ENCODE measurements around the gene EMC1.
"Not testable (repeated sequence)": the region's sequence is repeated elsewhere in the genome, so short reads cannot be mapped to it uniquely, and the experiment has no call there.

The EMC1 gene

DNA sequence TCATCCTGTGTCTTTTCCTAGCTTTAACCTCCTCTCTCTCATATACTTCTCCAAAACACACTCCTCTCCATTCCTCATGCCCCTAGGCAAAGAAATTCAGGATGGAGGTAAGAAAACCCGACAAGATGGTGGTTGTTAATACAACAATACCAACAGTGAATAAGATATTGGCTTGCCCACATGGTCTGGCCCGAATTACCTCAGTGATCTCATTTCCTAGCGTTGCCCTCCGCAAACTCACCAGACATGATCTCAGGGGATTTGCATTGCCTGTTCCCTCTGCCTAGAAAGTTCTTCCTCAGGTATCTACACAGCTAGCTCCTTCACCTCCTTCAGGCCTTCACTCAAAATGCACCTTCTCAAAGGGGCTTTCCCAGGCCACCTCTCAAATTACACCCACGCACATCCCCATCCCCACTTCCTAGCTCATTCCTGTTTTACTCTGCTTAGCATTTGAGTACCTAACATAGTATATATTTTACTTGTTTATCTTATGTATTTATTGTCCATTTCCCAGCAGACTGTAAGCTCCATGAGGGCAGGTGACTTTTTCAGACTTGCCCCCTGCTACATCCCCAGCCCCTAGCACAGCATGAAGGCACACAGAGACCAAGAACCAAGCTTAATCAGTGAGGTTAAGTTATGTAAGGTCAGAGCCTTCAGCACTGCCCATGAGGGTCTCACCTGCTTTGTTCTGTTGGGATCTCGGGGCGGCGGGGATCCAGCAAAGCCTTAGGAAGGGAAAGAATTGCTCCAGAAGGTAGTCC is 31.1 kb downstream of the EMC1 start:
- no peak for DNase-seq (ENCODE audit: low read depth in 2 of 3, low spot score in 2 of 3)

DNA sequence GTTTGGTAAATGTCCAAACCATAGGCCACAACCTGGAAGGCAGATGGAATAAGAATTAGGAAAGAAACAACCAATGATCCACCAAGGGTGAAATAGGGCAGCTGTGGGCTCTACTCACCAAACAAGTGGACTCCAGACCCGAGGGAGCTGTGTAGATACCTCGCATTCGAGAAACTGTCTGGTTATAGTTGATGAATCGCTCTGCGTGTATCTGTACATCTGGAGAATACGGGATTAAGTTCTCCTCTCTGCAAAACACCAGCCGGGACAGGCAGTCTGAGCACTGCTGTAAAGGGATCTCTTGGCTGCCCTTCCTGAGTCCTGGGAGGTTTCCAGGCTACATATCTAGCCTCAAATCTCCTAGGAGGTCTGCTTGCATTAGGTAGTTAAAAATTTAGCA is 31.9 kb downstream of the EMC1 start:
- no peak for DNase-seq (ENCODE audit: low read depth in 2 of 3, low spot score in 2 of 3)

GRCh38 chr1:19216585-19216984 is 34.7 kb downstream of the EMC1 start:
- not testable (repeated sequence) for DNase-seq (ENCODE audit: low read depth in 2 of 3, low spot score in 2 of 3)

GRCh38 chr1:19213580-19213979 is 37.7 kb downstream of the EMC1 start:
- no peak for DNase-seq (ENCODE audit: low read depth in 2 of 3, low spot score in 2 of 3)

DNA sequence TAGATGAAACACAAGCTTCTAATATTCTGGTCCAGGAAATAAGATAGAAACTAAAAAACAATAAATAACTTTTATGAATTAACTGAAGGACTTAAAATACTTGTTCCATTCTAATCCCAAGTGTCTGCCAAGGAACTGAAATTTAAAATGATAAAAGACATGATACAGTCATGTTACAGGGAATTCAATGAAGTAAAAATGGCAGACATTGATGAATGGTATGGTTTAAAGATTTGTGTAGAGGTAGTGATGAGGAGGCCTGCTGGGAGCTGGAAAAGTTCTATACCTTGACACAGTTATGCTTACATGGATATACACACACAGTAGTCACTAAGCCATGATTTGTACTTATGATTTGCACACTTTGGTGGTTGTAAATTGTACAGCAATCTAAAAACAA is 39.2 kb downstream of the EMC1 start:
- DNase-seq (ENCODE audit: low read depth in 2 of 3, low spot score in 2 of 3) = no peak

GRCh38 chr1:19210772-19211549 is 40.4 kb downstream of the EMC1 start:
- no peak for DNase-seq (ENCODE audit: low read depth in 2 of 3, low spot score in 2 of 3)

GRCh38 chr1:19209990-19210771 is 41.1 kb downstream of the EMC1 start, which contains the start of gene UBR4:
TSS of gene UBR4 (minus strand) at chr1:19210266. CDS start at chr1:19210248, 18 bp downstream.
- DNase-seq (ENCODE audit: low read depth in 2 of 3, low spot score in 2 of 3) = peak; percentile 95 to 98 (median 95)

- peak; percentile 38 to 67 (median 50) for DNase-seq (ENCODE audit: low read depth in 2 of 3, low spot score in 2 of 3)
These were observed 41.8 kb downstream of the EMC1 start for GRCh38 chr1:19209439-19209989.

DNA sequence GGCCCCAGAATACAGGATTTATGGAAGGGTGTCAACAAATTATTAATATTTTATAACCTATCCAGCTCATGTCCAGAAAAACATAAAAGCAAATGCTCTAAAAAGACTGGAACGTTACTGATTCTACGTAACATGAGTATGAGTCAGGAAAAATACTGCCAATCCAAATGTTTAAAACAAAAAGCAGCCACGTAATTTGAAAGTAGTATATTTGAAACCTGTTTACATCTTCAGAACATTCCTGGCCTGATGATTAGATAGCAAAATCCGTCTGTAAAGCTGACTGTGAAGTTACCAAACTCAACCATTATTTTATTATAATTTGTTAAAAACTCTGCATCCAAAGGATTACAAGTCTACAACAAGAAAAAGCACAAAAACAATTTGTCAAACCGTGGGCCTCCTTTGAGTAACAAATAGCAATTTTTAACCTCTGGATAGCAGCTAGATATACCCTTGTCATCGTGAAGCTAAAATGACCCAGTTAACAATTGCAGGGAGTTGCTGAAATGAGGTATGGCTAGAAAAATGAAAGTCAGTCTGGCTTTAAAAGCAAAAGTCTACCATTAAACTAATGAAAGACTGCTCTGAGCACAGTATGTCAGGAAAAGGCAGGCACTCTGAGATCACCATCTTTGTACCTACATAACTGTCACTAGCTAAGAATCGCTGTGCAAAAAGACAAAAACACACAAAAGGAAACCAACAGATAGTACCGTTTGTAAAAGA is 42.5 kb downstream of the EMC1 start:
- DNase-seq (ENCODE audit: low read depth in 2 of 3, low spot score in 2 of 3) = no peak

- no peak for DNase-seq (ENCODE audit: low read depth in 2 of 3, low spot score in 2 of 3)
These were observed 44.4 kb downstream of the EMC1 start for GRCh38 chr1:19206947-19207346.

DNA sequence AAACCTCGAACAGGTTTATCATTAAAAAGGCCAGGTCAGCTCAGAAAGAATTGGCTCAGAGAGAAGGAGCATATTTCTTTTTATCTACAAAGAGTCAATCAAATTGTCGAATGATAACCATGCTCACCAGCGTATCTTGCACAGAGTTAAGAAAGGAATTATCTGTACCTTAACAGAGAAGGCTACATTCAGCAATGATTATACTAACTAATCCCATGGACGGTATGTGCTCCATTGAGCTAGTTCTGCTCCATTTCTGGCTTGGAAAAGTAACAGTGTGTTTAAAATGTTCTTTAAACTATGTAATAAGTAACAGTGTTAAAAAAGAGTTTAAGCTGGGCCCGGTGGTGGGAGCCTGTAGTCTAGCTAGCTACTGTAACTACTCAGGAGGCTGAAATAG is 45.5 kb downstream of the EMC1 start:
- no peak for DNase-seq (ENCODE audit: low read depth in 2 of 3, low spot score in 2 of 3)

GRCh38 chr1:19205403-19205802 is 45.9 kb downstream of the EMC1 start:
- DNase-seq (ENCODE audit: low read depth in 2 of 3, low spot score in 2 of 3) = no peak

- no peak for DNase-seq (ENCODE audit: low read depth in 2 of 3, low spot score in 2 of 3)
These were observed 46.7 kb downstream of the EMC1 start for GRCh38 chr1:19204446-19205266.

DNA sequence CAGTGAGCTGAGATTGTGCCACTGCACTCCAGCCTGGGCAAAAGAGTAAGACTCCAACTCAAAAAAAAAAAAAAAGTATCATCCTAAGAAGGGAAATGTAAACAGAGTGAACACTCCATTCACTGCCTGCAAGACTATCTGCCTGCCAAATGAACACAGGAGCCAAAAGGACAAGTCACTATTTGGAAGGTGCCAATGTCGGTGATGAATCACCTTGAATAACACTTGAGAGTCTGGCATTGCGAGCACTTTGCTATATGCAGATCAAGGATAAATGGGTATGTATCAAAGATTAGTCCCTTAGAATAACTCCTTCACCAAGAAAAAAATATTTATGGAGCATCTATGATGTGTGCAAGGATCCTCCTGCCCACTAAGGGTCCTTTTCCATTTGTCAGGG is 47.9 kb downstream of the EMC1 start:
- DNase-seq (ENCODE audit: low read depth in 2 of 3, low spot score in 2 of 3) = no peak

- DNase-seq (ENCODE audit: low read depth in 2 of 3, low spot score in 2 of 3) = no peak
These were observed 48.9 kb downstream of the EMC1 start for GRCh38 chr1:19202396-19202795.

DNA sequence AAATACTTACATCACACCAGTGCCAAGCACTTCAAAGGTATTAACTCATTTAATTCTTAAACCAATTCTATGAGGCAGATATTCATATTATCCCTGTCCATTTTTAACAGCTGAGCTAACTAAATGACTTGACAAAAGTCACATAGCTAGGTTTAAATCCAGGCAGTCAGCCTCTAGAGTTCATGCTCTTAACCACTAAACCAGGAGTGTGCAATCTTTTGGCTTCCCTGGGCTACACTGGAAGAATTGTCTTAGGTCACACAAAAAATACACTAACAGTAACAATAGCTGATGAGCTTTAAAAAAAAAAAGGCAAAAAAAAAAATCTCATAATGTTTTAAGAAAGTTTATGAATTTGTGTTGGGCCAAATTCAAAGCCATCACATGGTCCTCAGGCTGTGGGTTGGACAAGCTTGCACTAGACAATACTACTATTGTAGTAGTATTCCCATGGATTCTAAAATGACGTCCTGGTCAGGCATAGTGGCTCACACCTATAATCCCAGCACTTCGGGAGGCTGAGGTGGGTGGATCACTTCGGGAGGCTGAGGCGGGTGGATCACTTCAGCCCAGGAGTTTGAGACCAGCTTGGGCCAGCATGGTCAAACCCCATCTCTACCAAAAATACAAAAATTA is 51.2 kb downstream of the EMC1 start:
- no peak for DNase-seq (ENCODE audit: low read depth in 2 of 3, low spot score in 2 of 3)

DNA sequence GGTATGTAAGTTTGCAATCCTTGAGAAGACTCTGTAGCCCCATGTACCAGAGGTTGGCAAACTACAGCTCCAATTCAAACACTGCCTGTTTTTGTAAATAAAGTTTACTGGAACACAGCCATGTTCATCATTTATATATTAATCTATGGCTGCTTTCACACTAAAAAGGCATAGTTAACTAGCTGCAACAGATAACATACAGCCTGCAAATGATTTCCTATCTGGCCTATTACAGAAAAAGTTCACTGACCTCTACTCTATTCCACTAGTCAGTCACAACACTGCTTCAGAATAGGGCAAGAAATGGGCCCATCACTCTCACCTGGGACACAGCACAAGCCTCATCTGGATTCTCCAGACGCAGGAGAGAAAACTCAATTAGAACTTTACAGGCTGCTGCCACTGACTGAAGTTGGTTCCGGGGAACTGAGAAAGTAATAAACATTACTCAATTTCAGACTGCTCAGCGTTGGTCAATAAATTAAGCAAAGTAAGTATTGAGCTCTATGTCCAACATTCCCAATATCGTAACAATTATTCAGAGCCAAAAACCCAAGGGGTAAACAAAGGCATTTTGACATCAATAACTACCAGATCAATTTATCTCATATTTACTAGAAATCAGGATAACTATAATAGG is 51.9 kb downstream of the EMC1 start:
- DNase-seq (ENCODE audit: low read depth in 2 of 3, low spot score in 2 of 3) = no peak

- no peak for DNase-seq (ENCODE audit: low read depth in 2 of 3, low spot score in 2 of 3)
These were observed 52.5 kb downstream of the EMC1 start for GRCh38 chr1:19198820-19199219.

DNA sequence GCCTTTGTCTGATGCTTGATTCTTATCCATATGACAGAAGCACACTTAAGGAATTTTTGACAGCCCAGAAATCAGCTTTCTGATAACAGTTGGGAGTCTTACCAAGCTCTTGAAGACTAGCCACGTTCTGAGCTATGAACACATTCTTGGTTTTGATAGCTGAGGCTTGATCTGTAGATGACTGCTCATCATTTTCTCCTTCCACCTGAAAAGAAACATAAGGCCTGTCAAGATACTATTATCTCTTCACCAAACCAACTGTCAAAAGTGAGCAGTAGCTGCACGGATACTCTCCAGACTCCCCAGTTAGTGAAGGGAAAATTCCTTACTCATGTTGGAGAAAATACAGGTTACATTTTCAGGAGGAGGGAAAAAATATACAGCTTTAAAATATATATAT is 53.5 kb downstream of the EMC1 start:
- no peak for DNase-seq (ENCODE audit: low read depth in 2 of 3, low spot score in 2 of 3)

Measured in activated CD8-positive, alpha-beta memory T cell treated with anti-CD3 and anti-CD28 coated beads for 48 hours (primary cell).